IPS DF 6.9 (cell line): ENCODE measurements around the gene TVP23C.

Experiments used
- DNase-seq: peaks from one replicate; pipeline ENCODE4 v3.0.0-alpha.2; 2013; ENCODE audit warnings: low read depth, low spot score
- H3K27ac ChIP-seq: one replicate; pipeline ENCODE4 v1.5.1; 2013; ENCODE audit warnings: low read length, control low read depth
- H3K27me3 ChIP-seq: 2 replicates; pipeline ENCODE4 v1.6.1; 2013; ENCODE audit warnings: mild to moderate bottlenecking, low read length; ENCODE audit not compliant: control insufficient read depth, insufficient read depth
- H3K36me3 ChIP-seq: 2 replicates; pipeline ENCODE4 v1.6.1; 2013; ENCODE audit warnings: low read length; ENCODE audit not compliant: control insufficient read depth, insufficient read depth
- H3K4me1 ChIP-seq: 2 replicates; pipeline ENCODE4 v1.6.1; 2013; ENCODE audit warnings: low read length; ENCODE audit not compliant: control insufficient read depth, insufficient read depth
- H3K4me3 ChIP-seq: 2 replicates; pipeline ENCODE4 v1.5.1; 2013; ENCODE audit warnings: mild to moderate bottlenecking, low read length
- H3K9me3 ChIP-seq: 2 replicates; pipeline ENCODE4 v1.6.1; 2013; ENCODE audit warnings: low read length, inconsistent platforms; ENCODE audit not compliant: control insufficient read depth, insufficient read depth
- WGBS: extraction: QIAGEN DNeasy Blood & Tissue Kit; methylation state at CpG from one replicate; pipeline ENCODE4 v1.1.7; 2013; ENCODE audit warnings: mixed read lengths, missing lambda C conversion rate; ENCODE audit not compliant: insufficient read length, insufficient coverage; 5-methylcytosine and 5-hydroxymethylcytosine counted together

The TVP23C gene

GRCh38 chr17:15465045-15465701, 98.1 kb downstream of the TVP23C start:
- Histone ChIP-seq H3K27ac (no peak overlapping the region), H3K4me3 (no peak overlapping the region), H3K4me1 (peaks cover 2% of the 10 kb centered on the region; the same call in 1 of the 2 replicates), H3K27me3 (no peaks in the 10 kb centered on the region), H3K36me3 (no peaks in the 10 kb centered on the region), H3K9me3 (no peaks in the 10 kb centered on the region)
- WGBS: no CpG with 5 or more reads among the region's 2 CpGs
- no peak for DNase-seq

DNA sequence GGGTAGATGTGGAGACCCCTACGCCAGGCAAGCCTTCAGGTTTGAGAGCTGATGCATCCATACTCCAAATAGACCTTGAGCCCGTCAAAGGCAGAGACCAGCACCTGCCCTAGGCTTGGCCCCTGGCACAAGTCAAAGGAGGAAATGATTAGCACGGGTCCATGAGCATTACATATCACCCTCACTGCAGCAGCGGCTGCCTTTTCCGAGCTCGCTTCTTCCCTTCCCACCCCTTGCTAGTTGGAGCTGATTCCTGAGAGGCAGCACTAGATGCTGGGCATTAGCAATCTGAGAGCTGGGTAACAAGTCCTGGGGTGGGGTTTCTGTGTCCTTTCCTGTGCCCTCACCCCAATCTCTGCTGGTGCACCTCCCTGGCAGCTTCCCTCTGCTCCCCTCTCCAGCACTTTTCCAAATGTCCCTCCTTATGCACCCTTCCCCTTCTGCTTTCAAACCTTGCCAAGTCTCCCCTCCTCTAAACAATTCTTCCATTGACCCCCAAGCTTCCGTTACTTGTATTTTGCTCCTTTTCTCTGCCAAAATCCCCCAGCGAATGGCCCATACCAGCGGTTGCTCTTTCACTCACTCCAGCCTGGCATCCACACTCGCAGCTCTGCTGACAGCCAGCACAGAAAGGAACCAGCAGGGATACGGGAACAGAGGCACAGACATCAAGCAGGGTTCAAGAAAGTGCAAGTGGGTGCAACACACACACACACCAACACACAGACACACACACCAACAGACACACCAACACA, 98.9 kb downstream of the TVP23C start:
- Histone ChIP-seq H3K9me3 (no peaks in the 10 kb centered on the region), H3K27ac (no peak overlapping the region), H3K4me1 (peaks cover 2% of the 10 kb centered on the region; the same call in 1 of the 2 replicates), H3K36me3 (no peaks in the 10 kb centered on the region), H3K27me3 (no peaks in the 10 kb centered on the region), H3K4me3 (no peak overlapping the region)
- DNase-seq: no peak
- no CpG with 5 or more reads among the region's 11 CpGs for WGBS

DNA sequence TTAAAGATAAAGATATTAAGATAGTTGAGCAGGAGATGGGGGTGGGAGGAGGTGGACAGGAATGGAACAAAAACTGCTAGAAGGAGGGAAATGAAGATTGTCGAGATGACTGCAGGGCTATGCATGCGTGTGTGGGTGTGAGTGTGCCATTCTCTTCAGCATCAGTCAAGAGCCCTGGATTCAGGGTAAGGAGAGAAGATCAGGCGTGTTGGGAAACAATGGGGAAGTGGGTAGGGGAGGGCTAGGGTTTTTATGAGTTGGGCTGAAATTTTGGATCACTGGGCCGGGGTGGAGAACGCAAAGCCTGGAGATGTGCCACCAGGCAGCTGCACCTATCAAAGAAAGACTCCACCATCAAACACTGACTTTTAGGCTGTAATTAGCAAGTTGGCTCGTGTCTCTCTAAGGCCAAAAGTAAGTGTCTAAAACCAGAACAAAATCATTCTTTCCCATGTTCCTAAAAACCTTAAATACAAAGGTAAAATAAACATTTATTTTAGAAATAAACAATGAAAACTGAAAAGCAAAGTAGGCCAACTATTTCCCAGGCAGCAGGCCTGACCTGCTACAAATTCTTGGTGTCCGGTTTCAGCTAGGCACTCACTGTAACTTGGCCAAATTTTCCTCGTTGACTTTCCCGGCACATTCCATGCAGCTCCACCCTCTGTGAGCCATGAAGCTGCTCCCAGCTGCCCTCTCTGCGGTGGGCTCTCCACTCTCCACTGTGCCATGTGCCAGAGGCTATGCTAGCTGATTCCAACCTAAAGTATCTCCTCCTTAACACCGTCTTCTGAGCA, 100.1 kb downstream of the TVP23C start:
- no peak overlapping the region for H3K27ac ChIP-seq
- no peaks in the 10 kb centered on the region for H3K36me3 ChIP-seq
- no peak overlapping the region for H3K4me3 ChIP-seq
- WGBS: no CpG with 5 or more reads among the region's 11 CpGs
- no peaks in the 10 kb centered on the region for H3K9me3 ChIP-seq
- no peak for DNase-seq
- H3K4me1 ChIP-seq: peaks cover 2% of the 10 kb centered on the region; the same call in 1 of the 2 replicates
- no peaks in the 10 kb centered on the region for H3K27me3 ChIP-seq

GRCh38 chr17:15457723-15458094, 105.6 kb downstream of the TVP23C start:
- Histone ChIP-seq H3K4me3 (no peak overlapping the region), H3K9me3 (no peaks in the 10 kb centered on the region), H3K27ac (no peak overlapping the region), H3K27me3 (no peaks in the 10 kb centered on the region), H3K4me1 (no peaks in the 10 kb centered on the region), H3K36me3 (no peaks in the 10 kb centered on the region)
- no peak for DNase-seq
- WGBS: no CpG with 5 or more reads among the region's 7 CpGs

- no peak overlapping the region for H3K27ac ChIP-seq
- no peaks in the 10 kb centered on the region for H3K36me3 ChIP-seq
- no peak for DNase-seq
Observed at GRCh38 chr17:15456972-15457722, 106.1 kb downstream of the TVP23C start.

DNA sequence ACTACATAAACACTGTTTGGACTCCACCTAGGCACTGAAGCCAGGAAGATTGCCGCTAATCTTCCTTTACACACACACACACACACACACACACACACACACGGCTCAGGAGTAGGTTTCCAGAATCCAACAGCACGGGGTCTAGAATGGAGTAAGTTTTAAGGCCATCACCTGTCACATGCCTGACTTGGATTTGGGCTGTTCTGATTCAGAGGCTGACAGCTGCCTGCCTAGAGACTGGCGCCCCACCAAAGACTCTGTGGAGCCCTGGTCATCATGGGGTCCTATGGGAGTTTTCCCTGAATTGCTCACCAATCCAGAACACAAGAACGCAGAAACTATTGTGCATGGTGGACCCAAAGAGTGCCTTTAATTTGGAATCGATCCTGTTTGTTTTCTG, 106.8 kb downstream of the TVP23C start:
- Histone ChIP-seq H3K4me3 (no peak overlapping the region), H3K36me3 (no peaks in the 10 kb centered on the region), H3K4me1 (no peaks in the 10 kb centered on the region), H3K9me3 (no peaks in the 10 kb centered on the region), H3K27me3 (no peaks in the 10 kb centered on the region), H3K27ac (no peak overlapping the region)
- no peak for DNase-seq
- no CpG with 5 or more reads among the region's 6 CpGs for WGBS

More at GRCh38 chr17:15456972-15457722, 106.1 kb downstream of the TVP23C start:
- Histone ChIP-seq H3K9me3 (no peaks in the 10 kb centered on the region), H3K4me3 (no peak overlapping the region), H3K27me3 (no peaks in the 10 kb centered on the region), H3K4me1 (no peaks in the 10 kb centered on the region)
- WGBS: no CpG with 5 or more reads among the region's 16 CpGs

GRCh38 chr17:15454346-15454745, 108.9 kb downstream of the TVP23C start:
- Histone ChIP-seq H3K4me3 (no peak overlapping the region), H3K27ac (no peak overlapping the region), H3K9me3 (no peaks in the 10 kb centered on the region), H3K4me1 (no peaks in the 10 kb centered on the region), H3K27me3 (no peaks in the 10 kb centered on the region), H3K36me3 (no peaks in the 10 kb centered on the region)
- WGBS: no CpG with 5 or more reads among the region's 5 CpGs
- no peak for DNase-seq

DNA sequence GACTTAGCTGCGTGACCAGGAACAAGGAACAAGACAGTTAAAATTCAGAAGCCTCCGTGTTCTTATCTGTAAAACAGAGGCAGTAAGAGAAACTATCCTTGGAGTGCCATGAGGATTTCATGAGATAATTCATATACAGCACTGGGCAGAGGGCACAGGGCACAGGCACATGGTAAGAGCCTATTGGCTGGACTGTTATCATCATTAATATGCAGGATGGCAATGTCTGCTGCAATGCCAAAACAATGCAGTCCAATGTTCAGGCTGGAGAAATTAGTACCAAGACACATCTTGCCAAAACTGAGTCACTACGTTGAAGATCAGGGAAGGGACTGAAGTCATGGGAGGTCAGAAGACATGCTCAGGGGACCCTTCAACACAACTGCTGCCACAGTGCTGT, 109.5 kb downstream of the TVP23C start:
- no peaks in the 10 kb centered on the region for H3K36me3 ChIP-seq
- no peak overlapping the region for H3K27ac ChIP-seq
- H3K4me1 ChIP-seq: no peaks in the 10 kb centered on the region
- H3K4me3 ChIP-seq: no peak overlapping the region
- no CpG with 5 or more reads among the region's 3 CpGs for WGBS
- no peaks in the 10 kb centered on the region for H3K9me3 ChIP-seq
- H3K27me3 ChIP-seq: no peaks in the 10 kb centered on the region
- DNase-seq: no peak

DNA sequence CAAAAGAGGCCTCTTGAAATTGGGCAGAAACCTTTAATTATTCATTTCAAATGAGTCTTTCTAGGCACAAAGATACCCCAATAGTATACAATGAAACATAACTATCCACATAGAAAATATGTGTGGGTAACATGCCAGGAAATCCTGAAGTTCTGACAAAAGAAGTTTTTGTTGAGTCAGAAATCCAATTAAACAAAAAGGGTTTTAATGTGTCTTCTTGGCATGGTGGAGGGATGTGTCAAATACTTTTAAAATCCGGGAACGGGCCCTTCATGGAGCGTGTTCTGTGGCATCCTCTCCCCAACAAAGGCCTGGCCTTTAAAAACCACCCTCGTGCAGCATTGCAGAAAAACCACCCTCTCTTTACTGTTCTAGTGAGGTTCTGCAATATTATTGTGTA, 110.0 kb downstream of the TVP23C start:
- Histone ChIP-seq H3K4me1 (no peaks in the 10 kb centered on the region), H3K4me3 (no peak overlapping the region), H3K9me3 (no peaks in the 10 kb centered on the region), H3K27me3 (no peaks in the 10 kb centered on the region), H3K36me3 (no peaks in the 10 kb centered on the region), H3K27ac (no peak overlapping the region)
- WGBS: no CpG with 5 or more reads among the region's 4 CpGs
- DNase-seq: no peak

DNA sequence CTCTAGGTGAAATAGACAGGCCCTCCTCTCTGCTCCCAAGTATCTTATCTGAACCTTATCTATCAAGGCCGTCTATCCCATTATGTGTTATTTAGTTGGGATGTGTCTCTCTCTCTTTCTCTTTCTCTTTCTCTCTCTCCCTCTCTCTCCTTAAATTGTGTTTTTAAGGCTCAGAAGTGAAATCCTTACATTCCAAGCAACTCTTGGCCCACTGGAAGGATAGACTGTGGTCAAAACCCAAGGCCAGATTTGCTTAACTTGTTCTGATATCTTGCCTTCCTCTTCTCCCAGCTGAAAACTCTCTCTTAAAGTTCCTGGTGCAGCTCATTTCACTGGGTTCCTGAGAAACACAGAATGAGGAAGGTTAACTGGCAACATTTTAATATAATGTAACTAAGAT, 110.5 kb downstream of the TVP23C start:
- Histone ChIP-seq H3K4me1 (no peaks in the 10 kb centered on the region), H3K27me3 (no peaks in the 10 kb centered on the region), H3K4me3 (no peak overlapping the region), H3K36me3 (no peaks in the 10 kb centered on the region), H3K9me3 (no peaks in the 10 kb centered on the region), H3K27ac (no peak overlapping the region)
- no CpG with 5 or more reads among the region's 1 CpG for WGBS
- DNase-seq: no peak
